A549 (cell line): ENCODE data around the gene PNPLA7. TPM values are rescaled to one million over a fixed set of nuclear protein-coding genes. Genes with fewer than 3 reads are reported as not detected.
"Not testable (repeated sequence)": the region's sequence is repeated elsewhere in the genome, so short reads cannot be mapped to it uniquely, and the experiment has no call there.

Source experiments
- ATAC-seq, 2 experiments: fragments of 200-7000 bp in 1 of 2; fragments of >200 bp in 1 of 2; cut with Nextera tagmentation in 1 of 2; cut with Tn5 transposase in 1 of 2; 3 replicates each; pipeline versions ENCODE4 v1.8.0 to v1.9.1; 2018 to 2020; ENCODE audit warnings: mild to moderate bottlenecking in 1 of 2, moderate library complexity in 1 of 2
- CTCF ChIA-PET: fragments of 300-600 bp; sonication (Branson Sonifier 250); formaldehyde crosslinking; extraction: SDS; loops from one replicate; lab custom pipeline; 2021; ENCODE audit warnings: antibody characterized with exemption, inconsistent platforms; lab: Yijun Ruan, JAX
- POLR2A ChIA-PET: fragments of 350-600 bp; formaldehyde crosslinking; extraction: SDS; loops from one replicate; lab custom pipeline; 2021; ENCODE audit warnings: antibody characterized with exemption, inconsistent platforms; lab: Yijun Ruan, JAX
- DNase-seq, 2 experiments: peaks; one replicate each; pipeline versions ENCODE4 v3.0.0 to v3.0.0-alpha.2; 2011 to 2016; ENCODE audit warnings: low read depth in 1 of 2, low spot score in 1 of 2
- FAIRE-seq: peaks from 2 replicates; lab custom pipeline; 2011; peaks lifted over from hg19 to GRCh38; lab: Jason Lieb, UNC
- H3K27ac ChIP-seq, 2 experiments: fragments of >200 bp; sonication (Bioruptor Twin); formaldehyde crosslinking; 3 replicates each; pipeline ENCODE4 v1.5.1; 2016 to 2017
- H3K4me1 ChIP-seq: fragments of >200 bp; sonication (Bioruptor Twin); formaldehyde crosslinking; 3 replicates; pipeline ENCODE4 v1.6.1; 2016
- H3K4me2 ChIP-seq: fragments of >200 bp; sonication (Bioruptor Twin); formaldehyde crosslinking; 3 replicates; pipeline ENCODE4 v1.6.1; 2016
- H3K4me3 ChIP-seq: fragments of >200 bp; sonication (Bioruptor Twin); formaldehyde crosslinking; 3 replicates; pipeline ENCODE4 v1.5.1; 2016
- H3K9me3 ChIP-seq: fragments of >200 bp; sonication (Bioruptor Twin); formaldehyde crosslinking; 3 replicates; pipeline ENCODE4 v1.6.1; 2016
- BCL3 ChIP-seq: fragments of >200 bp; sonication (Bioruptor Twin); formaldehyde crosslinking; IDR thresholded peaks from 3 replicates; pipeline ENCODE4 v1.6.1; 2016
- BHLHE40 ChIP-seq: IDR thresholded peaks from 2 replicates; pipeline ENCODE4 v1.6.1; 2012; ENCODE audit warnings: low read depth, low read length, inconsistent platforms
- CEBPB ChIP-seq, 2 experiments: fragments of >200 bp in 1 of 2; sonication (Bioruptor Twin) in 1 of 2; formaldehyde crosslinking in 1 of 2; IDR thresholded peaks; 2 replicates each; pipeline ENCODE4 v1.6.1; 2012 to 2016
- CHD4 ChIP-seq: fragments of 200-600 bp; sonication (generic); IDR thresholded peaks from 2 replicates; pipeline ENCODE4 v1.6.1; 2016; ENCODE audit warnings: antibody characterized with exemption, mild to moderate bottlenecking, borderline replicate concordance
- EHMT2 ChIP-seq: fragments of 200-600 bp; sonication (generic); IDR thresholded peaks from 2 replicates; pipeline ENCODE4 v1.6.1; 2016; ENCODE audit warnings: antibody characterized with exemption, low read depth, mild to moderate bottlenecking, moderate library complexity
- ELK1 ChIP-seq: fragments of 150-350 bp; IDR thresholded peaks from 2 replicates; pipeline ENCODE4 v1.6.1; 2014; ENCODE audit warnings: low read depth, mild to moderate bottlenecking, low read length
- FOSB ChIP-seq: fragments of 250-450 bp; sonication (Bioruptor Pico); IDR thresholded peaks from 2 replicates; pipeline ENCODE4 v1.5.0; 2020; ENCODE audit warnings: mild to moderate bottlenecking, moderate library complexity
- FOXS1 ChIP-seq: fragments of 250-450 bp; sonication (Bioruptor Pico); IDR thresholded peaks from 2 replicates; pipeline ENCODE4 v1.5.0; 2020; ENCODE audit warnings: mild to moderate bottlenecking, moderate library complexity
- JUN ChIP-seq, 2 experiments: fragments of >200 bp; sonication (Bioruptor Twin); formaldehyde crosslinking; IDR thresholded peaks; 2 replicates in 1 of 2; 3 replicates in 1 of 2; pipeline ENCODE4 v1.6.1; 2016 to 2017
- JUNB ChIP-seq: fragments of >200 bp; sonication (Bioruptor Twin); formaldehyde crosslinking; IDR thresholded peaks from 2 replicates; pipeline ENCODE4 v1.6.1; 2016
- MAFK ChIP-seq: fragments of 450-650 bp; IDR thresholded peaks from 2 replicates; pipeline ENCODE4 v1.6.1; 2014; ENCODE audit not compliant: partially characterized antibody
- MAX ChIP-seq: IDR thresholded peaks from 2 replicates; pipeline ENCODE4 v1.6.1; 2012
- MAZ ChIP-seq: fragments of 150-350 bp; IDR thresholded peaks from 2 replicates; pipeline ENCODE4 v1.6.1; 2014; ENCODE audit warnings: antibody characterized with exemption, low read depth, low read length, borderline replicate concordance
- MYC ChIP-seq: IDR thresholded peaks from 2 replicates; pipeline ENCODE4 v1.6.1; 2012; ENCODE audit warnings: mild to moderate bottlenecking, inconsistent platforms, low read length, improper control_type of control experiment, borderline replicate concordance
- NFE2L2 ChIP-seq: fragments of 150-350 bp; conservative IDR thresholded peaks from 2 replicates; pipeline ENCODE4 v1.6.1; 2014; ENCODE audit warnings: low read length
- PHF8 ChIP-seq: fragments of 200-600 bp; sonication (generic); IDR thresholded peaks from 2 replicates; pipeline ENCODE4 v1.6.1; 2016; ENCODE audit warnings: low read depth, mild to moderate bottlenecking, antibody characterized with exemption, moderate library complexity, borderline replicate concordance
- POLR2AphosphoS2 ChIP-seq: conservative IDR thresholded peaks from 2 replicates; pipeline ENCODE4 v1.6.1; 2012; ENCODE audit warnings: low read length, improper control_type of control experiment, inconsistent platforms
- RAD21 ChIP-seq, 2 experiments: fragments of >200 bp in 1 of 2; sonication (Bioruptor Twin) in 1 of 2; formaldehyde crosslinking in 1 of 2; IDR thresholded peaks in 1 of 2; conservative IDR thresholded peaks in 1 of 2; 2 replicates in 1 of 2; 3 replicates in 1 of 2; pipeline ENCODE4 v1.6.1; 2012 to 2018; ENCODE audit warnings: inconsistent platforms in 1 of 2
- WGBS: methylation state at CpG from one replicate; pipeline ENCODE4 v1.1.6; 2017; ENCODE audit errors: missing lambda C conversion rate; 5-methylcytosine and 5-hydroxymethylcytosine counted together
- polyA plus RNA-seq, 4 experiments: library from polyadenylated mRNA; depleted of rRNA in 3 of 4; stranded (reverse); fragments of >200 nt; fragmentation: RNase III in 1 of 4; extraction: RNeasy Plus Mini Kit Qiagen cat#74134 plus additional on column Dnase treatment in 1 of 4; gene quantifications; 2 replicates in 3 of 4; 3 replicates in 1 of 4; pipeline ENCODE4 v1.2.3, GENCODE V29; 2011 to 2017

The PNPLA7 gene
- polyA plus RNA-seq, 2 of the 4 experiments (the other 2 are of a cell fraction), result 0.31 to 1.1 TPM

- DNase-seq (no peak), FAIRE-seq (no peak), ATAC-seq (no peak)
- Histone ChIP-seq H3K4me3 (no peak overlapping the region), H3K4me1 (peaks cover 10% of the 10 kb centered on the region), H3K27ac (no peak overlapping the region), H3K4me2 (no peak overlapping the region), H3K9me3 (no peaks in the 10 kb centered on the region)
- CTCF ChIA-PET, result interaction anchor here (0.6 to 3.8 kb wide), 3 partner anchors 10 to 912 kb away, joined by 5 to 14 read pairs (median 6); partner anchors contain the start of gene DPH7
- TF ChIP-seq PHF8 (no peak), NFE2L2 (no peak), CEBPB (IDR thresholded peaks at IDR 0.05) (no peak), MYC (no peak), RAD21 (conservative IDR thresholded peaks at IDR 0.05 in 1 of 2, IDR thresholded peaks at IDR 0.05 in 1 of 2) (no peak), BHLHE40 (no peak), EHMT2 (no peak), BCL3 (no peak), JUNB (no peak), JUN (IDR thresholded peaks at IDR 0.05) (no peak), CHD4 (no peak), MAFK (no peak)
- 95% methylated on average over 10 of the region's 10 CpGs for WGBS
- POLR2A ChIA-PET, result no interaction called here
Measured at GRCh38 chr9:137555179-137555578, 5.0 kb upstream of the PNPLA7 start.

GRCh38 chr9:137554349-137554748 lies 4.1 kb upstream of the PNPLA7 start:
- H3K4me2 ChIP-seq, result no peak overlapping the region
- DNase-seq (no peak), FAIRE-seq (no peak), ATAC-seq (no peak)
- no peaks in the 10 kb centered on the region for H3K9me3 ChIP-seq
- no peak overlapping the region for H3K4me3 ChIP-seq
- peaks cover 15% of the 10 kb centered on the region for H3K4me1 ChIP-seq
- no peak for TF ChIP-seq MAZ
- TF ChIP-seq CHD4, result no peak
- TF ChIP-seq FOXS1, result no peak
- no peak for TF ChIP-seq FOSB (CRISPR knock-in tag)
- TF ChIP-seq ELK1, result no peak
- no peak for TF ChIP-seq MAX
- TF ChIP-seq POLR2AphosphoS2, result no peak
- TF ChIP-seq JUN (IDR thresholded peaks at IDR 0.05), result no peak
- ChIA-PET CTCF (interaction anchor here (0.6 to 3.8 kb wide), 4 partner anchors 9 to 399 kb away, joined by 3 to 14 read pairs (median 4); partner anchors contain the start of gene DPH7), POLR2A (no interaction called here)
- WGBS, result 91% methylated on average over 1 of the region's 1 CpG
- H3K27ac ChIP-seq, result no peak overlapping the region

- peaks cover 15% of the 10 kb centered on the region for H3K4me1 ChIP-seq
- 92% methylated on average over 10 of the region's 10 CpGs for WGBS
- H3K4me3 ChIP-seq, DNase-seq, FAIRE-seq, H3K9me3 ChIP-seq, H3K4me2 ChIP-seq, H3K27ac ChIP-seq, POLR2A ChIA-PET, ATAC-seq: not testable (repeated sequence)
- CTCF ChIA-PET, result interaction anchor here (0.6 to 3.8 kb wide), 6 partner anchors 19 to 398 kb away, joined by 3 to 14 read pairs (median 3); partner anchors contain the start of gene DPH7
Measured at GRCh38 chr9:137553654-137554053, 3.5 kb upstream of the PNPLA7 start.
